ENCODE measurements around the gene PDSS2. TPM values are rescaled to one million over a fixed set of nuclear protein-coding genes. Genes with fewer than 3 reads are reported as not detected.

Gene PDSS2
- total RNA-seq, 8 experiments from 2014 or later: 6.8 to 14.4 (median 8.7) TPM

Other genes with a start within 250 kb of the PDSS2 start
- 10 to 100 TPM in 4 of 8 experiments, 1 to 10 TPM in 4; 1.2 to 42.5 (median 9.6) TPM for gene SOBP, start 30.6 kb upstream of the PDSS2 start, total RNA-seq

Measured in motor neuron (in vitro differentiated cells).